GM12891 (cell line): ENCODE measurements around the gene DIS3L.

Experiments used
- POLR2A ChIP-seq: IDR thresholded peaks from 2 replicates; pipeline ENCODE4 v1.6.1; 2011; ENCODE audit warnings: low read depth, low read length, control low read depth
- POLR2AphosphoS5 ChIP-seq: IDR thresholded peaks from 2 replicates; pipeline ENCODE4 v1.6.1; 2011; ENCODE audit warnings: low read depth, low read length, control low read depth
- POU2F2 ChIP-seq: IDR thresholded peaks from 2 replicates; pipeline ENCODE4 v1.6.1; 2011; ENCODE audit warnings: low read depth, mild to moderate bottlenecking, control low read depth, low read length, moderate library complexity

DNA sequence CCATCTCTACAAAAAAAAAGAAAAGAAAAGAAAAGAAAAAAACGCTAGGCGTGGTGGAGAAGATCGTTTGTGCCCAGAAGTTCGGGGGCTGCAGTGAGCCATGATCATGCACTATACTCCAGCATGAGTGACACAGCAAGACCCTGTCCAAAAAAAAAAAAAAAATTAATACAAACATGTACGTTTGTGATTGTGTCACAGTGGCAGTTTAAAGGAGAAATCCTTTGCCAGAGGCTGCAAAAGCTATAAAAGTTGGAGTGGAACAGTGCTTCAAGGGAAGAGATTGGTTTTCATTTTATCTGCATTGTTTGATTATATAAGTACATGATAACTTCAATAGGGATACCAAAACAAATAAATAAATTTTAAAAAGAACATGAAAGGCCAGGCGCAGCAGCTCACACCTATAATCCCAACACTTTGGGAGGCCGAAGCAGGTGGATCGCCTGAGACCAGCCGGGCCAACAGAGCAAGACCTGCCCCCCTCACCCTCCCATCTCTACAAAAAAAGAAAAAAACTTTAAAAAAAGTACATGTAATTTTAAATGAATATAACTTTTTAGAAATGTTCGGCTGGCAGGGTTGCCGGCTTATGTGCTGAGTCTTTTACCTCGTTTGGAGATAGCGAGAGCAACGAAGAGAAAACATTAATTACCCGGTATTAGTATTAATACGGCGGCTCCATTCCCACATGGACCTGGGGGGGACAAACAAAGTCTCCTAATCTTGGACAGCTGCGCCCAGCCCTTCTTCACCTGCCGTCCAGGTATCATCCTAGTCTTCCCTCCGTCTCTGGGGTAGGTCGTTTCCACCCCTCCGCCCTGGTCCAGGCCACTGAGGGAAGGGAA, 573 bp upstream of the DIS3L start:
- TF ChIP-seq POU2F2: no peak
- no peak for TF ChIP-seq POLR2A
- no peak for TF ChIP-seq POLR2AphosphoS5
